ENCODE measurements around the gene CT45A5. TPM values are rescaled to one million over a fixed set of nuclear protein-coding genes. Genes with fewer than 3 reads are reported as not detected.
"Not testable (repeated sequence)": the region's sequence is repeated elsewhere in the genome, so short reads cannot be mapped to it uniquely, and the experiment has no call there.

Gene CT45A5
- total and polyA plus RNA-seq, 11 donors: not detected

- Histone ChIP-seq H3K36me3 (no peaks in the 10 kb centered on the region), H3K4me1 (no peaks in the 10 kb centered on the region), H3K27ac (no peak overlapping the region), H3K9me3 (no peaks in the 10 kb centered on the region), H3K27me3 (peaks cover 0 to 3% (median 0%) of the 10 kb centered on the region in 9 donors), H3K4me3 (no peak overlapping the region)
- ATAC-seq (no peak), DNase-seq (no peak)
- 32 to 54% (median 47%) methylated on average over 4 of the region's 4 CpGs for WGBS, 4 donors
- TF ChIP-seq CTCF (IDR thresholded peaks at IDR 0.05) (no peak), POLR2A (IDR thresholded peaks at IDR 0.05) (no peak)
- intact Hi-C loops (cut with DNase I): no loop called here
Observed at GRCh38 chrX:135737366-135738071, 47.8 kb downstream of the CT45A5 start.

GRCh38 chrX:135734666-135735065 lies 50.6 kb downstream of the CT45A5 start:
- H3K4me3 ChIP-seq; ATAC-seq; H3K9me3 ChIP-seq; DNase-seq; H3K36me3 ChIP-seq; H3K4me1 ChIP-seq; H3K27ac ChIP-seq; H3K27me3 ChIP-seq; intact Hi-C loops (cut with DNase I): not testable (repeated sequence)
- 64 to 70% (median 67%) methylated on average over 5 of the region's 5 CpGs for WGBS, 4 donors

Other genes with a start within 250 kb of the CT45A5 start
- gene CT45A1, start 71.9 kb downstream of the CT45A5 start, total RNA-seq: not detected
- gene CT45A1, start 71.9 kb downstream of the CT45A5 start, polyA plus RNA-seq: not detected
- not detected for gene CT45A3, start 17.3 kb downstream of the CT45A5 start, total RNA-seq
- gene CT45A3, start 17.3 kb downstream of the CT45A5 start, polyA plus RNA-seq: not detected
- gene CT45A6, start 17.3 kb upstream of the CT45A5 start, total RNA-seq: not detected
- gene CT45A6, start 17.3 kb upstream of the CT45A5 start, polyA plus RNA-seq: not detected
- not detected for gene CT45A2, start 34.5 kb upstream of the CT45A5 start, total RNA-seq
- not detected for gene CT45A2, start 34.5 kb upstream of the CT45A5 start, polyA plus RNA-seq
- gene CT45A7, start 51.8 kb upstream of the CT45A5 start, total RNA-seq: not detected
- gene CT45A7, start 51.8 kb upstream of the CT45A5 start, polyA plus RNA-seq: not detected
- not detected for gene CT45A8, start 69.0 kb upstream of the CT45A5 start, total RNA-seq
- gene CT45A8, start 69.0 kb upstream of the CT45A5 start, polyA plus RNA-seq: not detected
- not detected for gene CT45A9, start 86.3 kb upstream of the CT45A5 start, total RNA-seq
- not detected for gene CT45A9, start 86.3 kb upstream of the CT45A5 start, polyA plus RNA-seq
- gene CT45A10, start 107.9 kb upstream of the CT45A5 start, total RNA-seq: not detected
- not detected for gene CT45A10, start 107.9 kb upstream of the CT45A5 start, polyA plus RNA-seq
- not detected for gene SAGE1, start 108.2 kb upstream of the CT45A5 start, total RNA-seq
- gene SAGE1, start 108.2 kb upstream of the CT45A5 start, polyA plus RNA-seq: not detected
- 10 to 100 TPM; 22.8 to 34.4 (median 26.5) TPM for gene MMGT1, start 188.5 kb upstream of the CT45A5 start, total RNA-seq
- 10 to 100 TPM in 1 of 2 donors, 1 to 10 TPM in 1; 1.6 to 28.6 TPM for gene MMGT1, start 188.5 kb upstream of the CT45A5 start, polyA plus RNA-seq
- gene SLC9A6, start 199.9 kb upstream of the CT45A5 start, total RNA-seq: 10 to 100 TPM; 14.3 to 23.2 (median 15.6) TPM
- 10 to 100 TPM; 10.6 to 20.5 TPM for gene SLC9A6, start 199.9 kb upstream of the CT45A5 start, polyA plus RNA-seq